H1 (cell line): ENCODE measurements around the gene MAP4K4. TPM values are rescaled to one million over a fixed set of nuclear protein-coding genes. Genes with fewer than 3 reads are reported as not detected.

ENCODE experiments used
- CTCF ChIA-PET: fragments of 300-600 bp; sonication (Branson Sonifier 250); formaldehyde crosslinking; loops from one replicate; lab custom pipeline; 2021; ENCODE audit not compliant: partially characterized antibody; lab: Charles Lee
- POLR2A ChIA-PET: fragments of 300-600 bp; sonication (Branson Sonifier 250); formaldehyde crosslinking; loops from one replicate; lab custom pipeline; 2021; ENCODE audit warnings: inconsistent platforms; ENCODE audit not compliant: partially characterized antibody; lab: Charles Lee
- DNase-seq, 2 experiments: peaks; one replicate each; pipeline versions ENCODE4 v3.0.0 to v3.0.0-alpha.2; 2010 to 2022; ENCODE audit warnings: low spot score in 2 of 2, low read depth in 1 of 2, mixed read lengths in 1 of 2
- FAIRE-seq: peaks from 2 replicates; lab custom pipeline; 2011; peaks lifted over from hg19 to GRCh38; lab: Jason Lieb, UNC
- H2AFZ ChIP-seq: 2 replicates; pipeline ENCODE4 v1.8.1; 2012; ENCODE audit warnings: low read length, inconsistent platforms
- H2AK5ac ChIP-seq: 2 replicates; pipeline ENCODE4 v1.6.1; 2013; ENCODE audit warnings: low read depth, low read length
- H2BK120ac ChIP-seq: replicated peaks from 2 replicates; pipeline ENCODE3; 2013; ENCODE audit warnings: low read depth, low read length, inconsistent platforms
- H2BK12ac ChIP-seq: 2 replicates; pipeline ENCODE4 v1.6.1; 2013; ENCODE audit warnings: low read depth, low read length
- H2BK15ac ChIP-seq: 2 replicates; pipeline ENCODE4 v1.6.1; 2013; ENCODE audit warnings: low read length
- H2BK20ac ChIP-seq: 2 replicates; pipeline ENCODE4 v1.6.1; 2013; ENCODE audit warnings: low read length
- H2BK5ac ChIP-seq: 2 replicates; pipeline ENCODE4 v1.6.1; 2013; ENCODE audit warnings: low read depth, low read length
- H3K14ac ChIP-seq: 2 replicates; pipeline ENCODE4 v1.6.1; 2013; ENCODE audit warnings: inconsistent platforms; ENCODE audit not compliant: insufficient read length
- H3K18ac ChIP-seq: 2 replicates; pipeline ENCODE4 v1.6.1; 2013; ENCODE audit warnings: low read length; ENCODE audit errors: extremely low read depth
- H3K23ac ChIP-seq: 2 replicates; pipeline ENCODE4 v1.6.1; 2013; ENCODE audit warnings: inconsistent platforms; ENCODE audit not compliant: insufficient read length
- H3K23me2 ChIP-seq: 2 replicates; pipeline ENCODE4 v1.6.1; 2013; ENCODE audit warnings: low read depth, low read length
- H3K27ac ChIP-seq: 2 replicates; pipeline ENCODE4 v1.6.1; 2011; ENCODE audit warnings: low read depth, low read length, inconsistent platforms
- H3K27me3 ChIP-seq, 4 experiments: replicated peaks in 1 of 4; 1 replicate in 1 of 4; 2 replicates in 3 of 4; pipeline versions ENCODE4 v1.6.1 to v1.8.1; 2011 to 2013; ENCODE audit warnings: low read length in 3 of 4, mild to moderate bottlenecking in 3 of 4, inconsistent platforms in 2 of 4, mixed read lengths in 2 of 4, moderate library complexity in 1 of 4; ENCODE audit not compliant: control insufficient read depth in 3 of 4, insufficient read depth in 3 of 4; ENCODE audit errors: extremely low read depth in 1 of 4
- H3K36me3 ChIP-seq, 4 experiments: 2 replicates each; pipeline versions ENCODE4 v1.6.1 to v1.8.1; 2011 to 2013; ENCODE audit warnings: mild to moderate bottlenecking in 4 of 4, low read length in 3 of 4, moderate library complexity in 2 of 4, control low read depth in 1 of 4, inconsistent platforms in 1 of 4; ENCODE audit not compliant: insufficient read depth in 4 of 4, control insufficient read depth in 2 of 4
- H3K4ac ChIP-seq: replicated peaks from 2 replicates; pipeline ENCODE3; 2013; ENCODE audit warnings: low read length, low read depth, mixed read lengths, inconsistent platforms; ENCODE audit not compliant: insufficient read length
- H3K4me1 ChIP-seq, 4 experiments: replicated peaks in 1 of 4; 1 replicate in 1 of 4; 2 replicates in 3 of 4; pipeline versions ENCODE4 v1.6.1 to v1.8.1; 2011 to 2013; ENCODE audit warnings: low read length in 3 of 4, inconsistent platforms in 2 of 4, mixed read lengths in 1 of 4; ENCODE audit not compliant: insufficient read depth in 4 of 4, control insufficient read depth in 3 of 4
- H3K4me2 ChIP-seq, 2 experiments: 2 replicates each; pipeline versions ENCODE4 v1.6.1 to v1.8.1; 2011 to 2013; ENCODE audit warnings: low read depth in 2 of 2, low read length in 2 of 2, control low read depth in 1 of 2, inconsistent platforms in 1 of 2, mild to moderate bottlenecking in 1 of 2; ENCODE audit not compliant: insufficient read depth in 1 of 2
- H3K4me3 ChIP-seq, 4 experiments: fragments of 200-600, 300-600 bp in 1 of 4; sonication (generic), shearing (Covaris generic), sonication (Bioruptor Twin) in 1 of 4; 2 replicates each; pipeline versions ENCODE4 v1.5.1 to v1.8.1; 2011 to 2016; ENCODE audit warnings: low read length in 4 of 4, low read depth in 3 of 4, control low read depth in 2 of 4, inconsistent platforms in 2 of 4, mild to moderate bottlenecking in 2 of 4, mixed read lengths in 1 of 4, moderate library complexity in 1 of 4; ENCODE audit not compliant: insufficient read depth in 2 of 4; ENCODE audit errors: extremely low read depth in 1 of 4
- H3K56ac ChIP-seq: replicated peaks from 2 replicates; pipeline ENCODE3; 2013; ENCODE audit warnings: low read depth, mild to moderate bottlenecking, mixed read lengths, low read length, inconsistent platforms; ENCODE audit not compliant: insufficient read length
- H3K79me1 ChIP-seq: 2 replicates; pipeline ENCODE4 v1.6.1; 2013; ENCODE audit warnings: low read depth, low read length, control low read depth
- H3K79me2 ChIP-seq, 2 experiments: 2 replicates each; pipeline versions ENCODE4 v1.6.1 to v1.8.1; 2012 to 2013; ENCODE audit warnings: low read length in 2 of 2, mild to moderate bottlenecking in 2 of 2, inconsistent platforms in 1 of 2; ENCODE audit not compliant: insufficient read depth in 2 of 2, control insufficient read depth in 1 of 2
- H3K9ac ChIP-seq, 4 experiments: replicated peaks in 1 of 4; 1 replicate in 1 of 4; 2 replicates in 3 of 4; pipeline versions ENCODE4 v1.6.1 to v1.8.1; 2011 to 2013; ENCODE audit warnings: low read depth in 3 of 4, low read length in 3 of 4, control low read depth in 2 of 4, mild to moderate bottlenecking in 2 of 4, moderate library complexity in 2 of 4, inconsistent platforms in 1 of 4; ENCODE audit errors: extremely low read depth in 1 of 4
- H3K9me3 ChIP-seq, 2 experiments: 2 replicates each; pipeline versions ENCODE4 v1.6.1 to v1.8.1; 2012 to 2013; ENCODE audit warnings: mild to moderate bottlenecking in 2 of 2, moderate library complexity in 2 of 2, control low read depth in 1 of 2, inconsistent platforms in 1 of 2, low read depth in 1 of 2, low read length in 1 of 2, mixed read lengths in 1 of 2; ENCODE audit not compliant: insufficient read depth in 2 of 2
- H4K20me1 ChIP-seq, 2 experiments: replicated peaks in 1 of 2; 2 replicates each; pipeline versions ENCODE3 to v1.8.1; 2011 to 2013; ENCODE audit warnings: inconsistent platforms in 2 of 2, low read length in 2 of 2, mild to moderate bottlenecking in 1 of 2; ENCODE audit not compliant: insufficient read depth in 2 of 2, control insufficient read depth in 1 of 2
- H4K5ac ChIP-seq: 2 replicates; pipeline ENCODE4 v1.6.1; 2013; ENCODE audit warnings: low read length, low read depth, mixed read lengths, inconsistent platforms; ENCODE audit not compliant: insufficient read length
- H4K8ac ChIP-seq: 2 replicates; pipeline ENCODE4 v1.8.0; 2013; ENCODE audit warnings: mild to moderate bottlenecking, moderate library complexity, low read length, inconsistent platforms; ENCODE audit not compliant: insufficient read depth; ENCODE audit errors: extremely low read depth
- H4K91ac ChIP-seq: replicated peaks from 2 replicates; pipeline ENCODE3; 2013; ENCODE audit warnings: low read length, mixed read lengths, inconsistent platforms; ENCODE audit not compliant: insufficient read length
- BACH1 ChIP-seq: IDR thresholded peaks from 2 replicates; pipeline ENCODE4 v1.6.1; 2012; ENCODE audit warnings: low read length, improper control_type of control experiment
- BCL11A ChIP-seq, 2 experiments: IDR thresholded peaks; one replicate each; pipeline ENCODE4 v1.6.1; 2011; ENCODE audit warnings: low read depth in 2 of 2, low read length in 2 of 2, mild to moderate bottlenecking in 2 of 2
- CBX8 ChIP-seq: fragments of 300-800, 300-1000 bp; sonication (generic); IDR thresholded peaks from 2 replicates; pipeline ENCODE4 v1.7.1; 2016; ENCODE audit warnings: low read depth, low read length, borderline replicate concordance
- CTBP2 ChIP-seq: IDR thresholded peaks from 2 replicates; pipeline ENCODE4 v1.7.0; 2011; ENCODE audit warnings: borderline replicate concordance, mild to moderate bottlenecking, moderate library complexity, mixed read lengths, low read length; ENCODE audit not compliant: insufficient read depth, insufficient read length
- EGR1 ChIP-seq: IDR thresholded peaks from 2 replicates; pipeline ENCODE4 v1.6.1; 2011; ENCODE audit warnings: low read depth, low read length, borderline replicate concordance
- GTF2F1 ChIP-seq: IDR thresholded peaks from 2 replicates; pipeline ENCODE4 v1.6.1; 2012; ENCODE audit warnings: low read depth, low read length, improper control_type of control experiment, borderline replicate concordance
- HDAC2 ChIP-seq, 2 experiments: fragments of 300-600 bp in 1 of 2; sonication (generic) in 1 of 2; IDR thresholded peaks; 2 replicates each; pipeline ENCODE4 v1.6.1; 2011 to 2012; ENCODE audit warnings: low read depth in 2 of 2, low read length in 2 of 2, mild to moderate bottlenecking in 2 of 2, moderate library complexity in 2 of 2, borderline replicate concordance in 1 of 2, inconsistent platforms in 1 of 2
- POLR2AphosphoS5 ChIP-seq: IDR thresholded peaks from 2 replicates; pipeline ENCODE4 v1.6.1; 2011; ENCODE audit warnings: low read depth, low read length
- SP1 ChIP-seq: IDR thresholded peaks from 2 replicates; pipeline ENCODE4 v1.6.1; 2011; ENCODE audit warnings: low read depth, low read length
- TAF7 ChIP-seq: optimal IDR thresholded peaks from 2 replicates; pipeline ENCODE3; 2011; ENCODE audit warnings: low read depth, mild to moderate bottlenecking, inconsistent platforms, low read length, moderate library complexity, borderline replicate concordance
- YY1 ChIP-seq: IDR thresholded peaks from 2 replicates; pipeline ENCODE4 v1.6.1; 2011; ENCODE audit warnings: low read depth, mild to moderate bottlenecking, low read length
- WGBS, 2 experiments: shearing (Covaris generic) in 1 of 2; methylation state at CpG; one replicate each; pipeline versions ENCODE4 v1.1.6 to v1.1.7; 2013 to 2015; ENCODE audit warnings: low lambda C conversion rate in 2 of 2, mixed read lengths in 2 of 2, inconsistent platforms in 1 of 2, low coverage in 1 of 2, missing lambda C conversion rate in 1 of 2; ENCODE audit not compliant: insufficient replicate concordance in 2 of 2, insufficient coverage in 1 of 2, insufficient read length in 1 of 2; ENCODE audit errors: extremely low coverage in 1 of 2, missing lambda C conversion rate in 1 of 2; 5-methylcytosine and 5-hydroxymethylcytosine counted together
- polyA plus RNA-seq, 7 experiments: library from polyadenylated mRNA; depleted of rRNA in 3 of 7; stranded (reverse) in 5 of 7; unstranded in 2 of 7; fragments of >200 nt in 5 of 7; fragments of 200-250 nt in 2 of 7; gene quantifications; 1 replicate in 5 of 7; 2 replicates in 1 of 7; 4 replicates in 1 of 7; pipeline versions ENCODE4 v1.2.1 to v1.2.3, GENCODE V29; 2011 to 2013; ENCODE audit warnings: missing spikeins in 2 of 7, mixed read lengths in 2 of 7
- total RNA-seq: library from RNA; stranded (reverse); fragmentation: NEBNext Ultra II Directional; extraction: Animal tissue kit (Norgen Biotek cat#: 25700); gene quantifications from 2 replicates; pipeline ENCODE4 v1.2.1, GENCODE V29; 2021
- TF ChIP-seq, protein P1 (sequence below): IDR thresholded peaks from 2 replicates; pipeline ENCODE4 v1.6.1; 2011; ENCODE audit warnings: low read depth, mild to moderate bottlenecking, low read length; ENCODE audit not compliant: insufficient read depth

The MAP4K4 gene
- total and polyA plus RNA-seq, 2 of the 8 experiments (the other 6 are each of a cell fraction or from before 2014, with no cell fraction given) = 53.2 to 138 TPM

DNA sequence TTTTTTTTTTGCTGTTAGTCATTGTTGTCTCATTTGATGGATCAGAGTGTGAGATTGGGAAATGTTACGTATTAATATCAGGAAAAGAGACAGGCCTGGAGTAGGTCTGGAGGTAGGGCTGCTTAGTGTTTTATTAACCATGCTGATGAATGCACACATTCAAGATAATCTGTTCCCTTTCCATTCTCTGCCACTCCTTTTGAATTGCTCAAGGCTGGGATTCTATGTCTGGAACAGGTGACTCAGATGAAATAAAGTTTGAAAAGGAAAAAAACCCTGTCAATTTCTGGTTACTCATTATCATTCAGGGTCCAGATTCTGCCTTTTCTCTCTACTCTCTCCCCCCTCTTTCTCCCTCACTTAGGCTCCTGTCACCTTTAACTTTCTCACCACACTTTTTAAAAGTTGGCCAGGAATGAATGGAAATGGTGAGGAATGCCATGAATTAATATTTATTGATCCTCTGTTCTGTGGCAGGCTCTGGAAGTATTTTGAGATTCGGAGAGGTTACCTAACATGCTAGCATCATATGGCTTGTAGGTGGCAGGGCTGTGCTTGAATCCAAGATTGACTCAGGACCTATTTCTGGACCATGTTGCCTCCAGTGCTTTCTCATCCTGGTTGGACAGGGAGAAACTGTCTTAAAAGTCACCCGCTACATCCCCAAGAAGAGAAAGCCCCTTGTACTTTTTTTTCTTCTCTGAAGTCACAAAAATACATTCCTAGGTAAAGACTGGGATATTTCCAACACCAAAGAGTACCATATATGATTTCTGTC is 40.2 kb downstream of the MAP4K4 start:
- Histone ChIP-seq H2BK12ac (no peak overlapping the region), H3K9ac (no peak overlapping the region), H2AK5ac (no peak overlapping the region), H3K79me2 (peaks cover 24 to 92% of the 10 kb centered on the region in 2 experiments), H4K20me1 (peaks cover 17 to 32% of the 10 kb centered on the region in 2 experiments), H3K79me1 (peaks cover 28% of the 10 kb centered on the region), H4K8ac (no peak overlapping the region), H3K27ac (no peak overlapping the region), H3K36me3 (no peaks in the 10 kb centered on the region), H3K56ac (no peak overlapping the region), H3K23ac (no peak overlapping the region), H4K91ac (no peak overlapping the region), H3K14ac (no peak overlapping the region), H3K4me1 (peaks cover 6 to 21% (median 19%) of the 10 kb centered on the region in 4 experiments; a peak in 6 of 7 replicates), H3K4me2 (no peak overlapping the region), H2BK120ac (no peak overlapping the region), H3K4ac (no peak overlapping the region), H3K23me2 (no peaks in the 10 kb centered on the region), H4K5ac (no peak overlapping the region), H2BK15ac (no peak overlapping the region), H2BK5ac (no peak overlapping the region), H3K4me3 (no peak overlapping the region), H2AFZ (no peak overlapping the region), H2BK20ac (no peak overlapping the region), H3K27me3 (no peaks in the 10 kb centered on the region), H3K9me3 (no peaks in the 10 kb centered on the region), H3K18ac (no peak overlapping the region)
- no peak for DNase-seq
- 83% methylated on average over 3 of the region's 3 CpGs; no CpG with 5 or more reads in 1 of the 2 experiments for WGBS, 2 experiments
- POLR2A ChIA-PET = no interaction called here
- no peak for FAIRE-seq
- CTCF ChIA-PET = interaction anchor here (2.0 kb wide), 1 partner anchor 12 kb away, joined by 8 read pairs; no protein-coding TSS in a partner anchor
- TF ChIP-seq YY1 = no peak
- no peak for TF ChIP-seq CBX8
- no peak for TF ChIP-seq SP1
- TF ChIP-seq TAF7 = no peak
- no peak for TF ChIP-seq BACH1
- TF ChIP-seq BCL11A (IDR thresholded peaks at IDR 0.05; ENCODE audit: low read depth in 2 of 2, low read length in 2 of 2) = no peak
- TF ChIP-seq, protein P1, sequence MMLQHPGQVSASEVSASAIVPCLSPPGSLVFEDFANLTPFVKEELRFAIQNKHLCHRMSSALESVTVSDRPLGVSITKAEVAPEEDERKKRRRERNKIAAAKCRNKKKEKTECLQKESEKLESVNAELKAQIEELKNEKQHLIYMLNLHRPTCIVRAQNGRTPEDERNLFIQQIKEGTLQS = no peak
- TF ChIP-seq EGR1 = no peak
- no peak for TF ChIP-seq HDAC2 (IDR thresholded peaks at IDR 0.05; ENCODE audit: borderline replicate concordance in 1 of 2, low read depth in 2 of 2, low read length in 2 of 2)
- no peak for TF ChIP-seq CTBP2
- TF ChIP-seq GTF2F1 = no peak
- TF ChIP-seq POLR2AphosphoS5 = no peak
